Sigmoid colon (tissue), 4 donors: ENCODE results near the gene R3HDM2.

ENCODE experiments used
- EP300 ChIP-seq, 4 donors: sonication (generic); formaldehyde crosslinking; IDR thresholded peaks; one replicate each; pipeline ENCODE4 v1.6.1; 2017; ENCODE audit warnings: antibody characterized with exemption in 4 of 4
- POLR2A ChIP-seq, 2 donors: fragments of 450-650 bp; IDR thresholded peaks; one replicate each; pipeline ENCODE4 v1.6.1; 2016; ENCODE audit warnings: antibody characterized with exemption in 2 of 2, mild to moderate bottlenecking in 2 of 2, moderate library complexity in 2 of 2
- POLR2AphosphoS5 ChIP-seq, 4 donors: sonication (generic); formaldehyde crosslinking; IDR thresholded peaks; one replicate each; pipeline ENCODE4 v1.6.1; 2017; ENCODE audit warnings: antibody characterized with exemption in 4 of 4
- TF ChIP-seq, protein P1 (sequence below), 4 experiments: fragments of 450-650 bp in 3 of 4; fragments of 200-600 bp in 1 of 4; IDR thresholded peaks; one replicate each; pipeline ENCODE4 v1.5.1; 2016 to 2019; ENCODE audit warnings: antibody characterized with exemption in 4 of 4, mild to moderate bottlenecking in 3 of 4, moderate library complexity in 2 of 4

DNA sequence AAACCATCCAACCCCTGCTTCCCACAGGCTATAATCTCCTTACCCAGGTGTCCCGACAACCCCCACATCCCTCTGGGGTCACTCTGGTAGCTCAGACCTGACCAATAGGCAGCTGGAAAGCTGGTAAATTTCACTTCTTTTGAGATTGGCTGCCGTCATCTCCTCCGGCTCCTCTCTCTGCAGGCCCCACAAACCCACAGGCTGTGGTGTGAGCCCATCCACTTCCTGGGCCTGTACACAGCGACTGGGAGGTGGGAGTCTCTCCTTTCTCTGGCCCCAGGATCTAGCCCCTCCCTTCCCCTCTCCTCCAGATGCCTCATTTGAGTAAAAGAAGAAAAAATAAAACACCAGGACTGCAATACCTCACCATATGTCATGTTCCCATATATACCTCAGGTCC, 4.5 kb upstream of the R3HDM2 start:
- TF ChIP-seq, protein P1, sequence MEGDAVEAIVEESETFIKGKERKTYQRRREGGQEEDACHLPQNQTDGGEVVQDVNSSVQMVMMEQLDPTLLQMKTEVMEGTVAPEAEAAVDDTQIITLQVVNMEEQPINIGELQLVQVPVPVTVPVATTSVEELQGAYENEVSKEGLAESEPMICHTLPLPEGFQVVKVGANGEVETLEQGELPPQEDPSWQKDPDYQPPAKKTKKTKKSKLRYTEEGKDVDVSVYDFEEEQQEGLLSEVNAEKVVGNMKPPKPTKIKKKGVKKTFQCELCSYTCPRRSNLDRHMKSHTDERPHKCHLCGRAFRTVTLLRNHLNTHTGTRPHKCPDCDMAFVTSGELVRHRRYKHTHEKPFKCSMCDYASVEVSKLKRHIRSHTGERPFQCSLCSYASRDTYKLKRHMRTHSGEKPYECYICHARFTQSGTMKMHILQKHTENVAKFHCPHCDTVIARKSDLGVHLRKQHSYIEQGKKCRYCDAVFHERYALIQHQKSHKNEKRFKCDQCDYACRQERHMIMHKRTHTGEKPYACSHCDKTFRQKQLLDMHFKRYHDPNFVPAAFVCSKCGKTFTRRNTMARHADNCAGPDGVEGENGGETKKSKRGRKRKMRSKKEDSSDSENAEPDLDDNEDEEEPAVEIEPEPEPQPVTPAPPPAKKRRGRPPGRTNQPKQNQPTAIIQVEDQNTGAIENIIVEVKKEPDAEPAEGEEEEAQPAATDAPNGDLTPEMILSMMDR (IDR thresholded peaks at IDR 0.05), result no peak
- no peak for TF ChIP-seq EP300 (IDR thresholded peaks at IDR 0.05)
- TF ChIP-seq POLR2A (IDR thresholded peaks at IDR 0.05), result no peak
- TF ChIP-seq POLR2AphosphoS5 (IDR thresholded peaks at IDR 0.05), result no peak
